K562 (cell line): ENCODE measurements around the gene FBN1. TPM values are rescaled to one million over a fixed set of nuclear protein-coding genes. Genes with fewer than 3 reads are reported as not detected.

Source experiments
- ATAC-seq: fragments of 200-7000 bp; cut with Tn5 transposase; 3 replicates; pipeline ENCODE4 v1.9.1; 2020; ENCODE audit warnings: moderate library complexity
- BruUV-seq: library from RNA; stranded (reverse); fragments of 400-500 nt; replicated peaks from 2 replicates; lab custom pipeline; 2021; lab: Mats Ljungman, UMichigan
- CTCF ChIA-PET: fragments of 300-600 bp; formaldehyde crosslinking; extraction: SDS; loops from one replicate; lab custom pipeline; 2021; ENCODE audit warnings: low intra/inter-chr PET ratio; lab: Yijun Ruan, JAX
- POLR2A ChIA-PET: fragments of 300-600, 350-650 bp; sonication (Branson Sonifier 250); formaldehyde crosslinking; extraction: SDS; loops from one replicate; lab custom pipeline; 2021; ENCODE audit warnings: antibody characterized with exemption, inconsistent platforms; lab: Yijun Ruan, JAX
- DNase-seq, 4 experiments: peaks; one replicate each; pipeline versions ENCODE4 v3.0.0 to v3.0.0-alpha.2; 2011 to 2018; ENCODE audit warnings: low spot score in 3 of 4, mixed read lengths in 3 of 4; ENCODE audit errors: extremely low read depth in 1 of 4
- FAIRE-seq: peaks from 2 replicates; lab custom pipeline; 2011; peaks lifted over from hg19 to GRCh38; lab: Jason Lieb, UNC
- H2AFZ ChIP-seq: 2 replicates; pipeline ENCODE4 v1.6.0; 2011; ENCODE audit warnings: low read depth, low read length, control low read depth, inconsistent platforms
- H3K27ac ChIP-seq: fragments of 200-600 bp; 3 replicates; pipeline ENCODE4 v1.8.0; 2011; ENCODE audit warnings: low read depth, mild to moderate bottlenecking, control low read depth, inconsistent platforms, low read length, moderate library complexity, mixed read lengths; ENCODE audit errors: extremely low read depth
- H3K27me3 ChIP-seq, 2 experiments: fragments of 300-600 bp in 1 of 2; 2 replicates in 1 of 2; 3 replicates in 1 of 2; pipeline versions ENCODE4 v1.6.0 to v1.8.0; 2011; ENCODE audit warnings: inconsistent platforms in 2 of 2, low read length in 2 of 2, mild to moderate bottlenecking in 1 of 2, mixed read lengths in 1 of 2, moderate library complexity in 1 of 2; ENCODE audit not compliant: control insufficient read depth in 2 of 2, insufficient read depth in 2 of 2
- H3K36me3 ChIP-seq: fragments of 300-600 bp; 3 replicates; pipeline ENCODE4 v1.8.0; 2011; ENCODE audit warnings: mild to moderate bottlenecking, low read length, inconsistent platforms; ENCODE audit not compliant: control insufficient read depth, insufficient read depth
- H3K4me1 ChIP-seq, 2 experiments: fragments of 200-600 bp in 1 of 2; replicated peaks in 1 of 2; 2 replicates in 1 of 2; 3 replicates in 1 of 2; pipeline versions ENCODE4 v1.5.1 to v1.8.0; 2011; ENCODE audit warnings: inconsistent platforms in 2 of 2, low read length in 2 of 2, mild to moderate bottlenecking in 1 of 2, mixed read lengths in 1 of 2, moderate library complexity in 1 of 2; ENCODE audit not compliant: control insufficient read depth in 2 of 2, insufficient read depth in 2 of 2
- H3K4me2 ChIP-seq: 2 replicates; pipeline ENCODE4 v1.6.1; 2011; ENCODE audit warnings: low read length, control low read depth, inconsistent platforms, mixed read lengths; ENCODE audit not compliant: insufficient read depth
- H3K4me3 ChIP-seq: fragments of 200-600 bp; sonication (generic), shearing (Covaris generic); 2 replicates; pipeline ENCODE4 v1.5.1; 2016; ENCODE audit warnings: control low read depth, inconsistent platforms
- H3K79me2 ChIP-seq: fragments of 200-600 bp; 3 replicates; pipeline ENCODE4 v1.8.0; 2011; ENCODE audit warnings: low read length, inconsistent platforms; ENCODE audit not compliant: control insufficient read depth, insufficient read depth
- H3K9ac ChIP-seq, 2 experiments: 2 replicates each; pipeline versions ENCODE4 v1.6.0 to v1.6.1; 2011; ENCODE audit warnings: low read depth in 2 of 2, low read length in 2 of 2, control low read depth in 1 of 2, inconsistent platforms in 1 of 2, mild to moderate bottlenecking in 1 of 2, mixed read lengths in 1 of 2; ENCODE audit not compliant: insufficient read depth in 1 of 2
- H3K9me1 ChIP-seq: one replicate; pipeline ENCODE4 v1.6.0; 2011; ENCODE audit warnings: inconsistent platforms, mild to moderate bottlenecking, low read length, moderate library complexity; ENCODE audit not compliant: control insufficient read depth, insufficient read depth
- H3K9me3 ChIP-seq: replicated peaks from 2 replicates; pipeline ENCODE4 v1.5.1; 2011; ENCODE audit warnings: low read depth, low read length, inconsistent platforms; ENCODE audit not compliant: control insufficient read depth, insufficient read depth
- H4K20me1 ChIP-seq: replicated peaks from 2 replicates; pipeline ENCODE4 v1.6.1; 2011; ENCODE audit warnings: low read length, inconsistent platforms, mixed read lengths; ENCODE audit not compliant: control insufficient read depth, insufficient read depth
- ARID1B ChIP-seq: fragments of 450-650 bp; IDR thresholded peaks from 2 replicates; pipeline ENCODE4 v1.6.1; 2016; ENCODE audit warnings: antibody characterized with exemption, mild to moderate bottlenecking, inconsistent platforms
- DDX20 ChIP-seq: fragments of 450-650 bp; IDR thresholded peaks from 2 replicates; pipeline ENCODE4 v1.6.1; 2016; ENCODE audit warnings: missing genetic modification characterization, low read depth, mild to moderate bottlenecking, missing compliant biosample characterization, moderate library complexity
- HDAC1 ChIP-seq, 2 experiments: fragments of 450-650 bp; IDR thresholded peaks; 2 replicates each; pipeline ENCODE4 v1.6.1; 2016 to 2017; ENCODE audit warnings: inconsistent platforms in 1 of 2, mild to moderate bottlenecking in 1 of 2, moderate library complexity in 1 of 2
- HNRNPL ChIP-seq: fragments of 200-400 bp; formaldehyde crosslinking; IDR thresholded peaks from 2 replicates; pipeline ENCODE4 v1.6.1; 2017; ENCODE audit warnings: low read depth, mild to moderate bottlenecking, low read length
- MEIS2 ChIP-seq: fragments of 450-650 bp; IDR thresholded peaks from 2 replicates; pipeline ENCODE4 v1.6.1; 2014; ENCODE audit warnings: mild to moderate bottlenecking; ENCODE audit not compliant: partially characterized antibody
- NUFIP1 ChIP-seq: fragments of 450-650 bp; IDR thresholded peaks from 2 replicates; pipeline ENCODE4 v1.6.1; 2018; ENCODE audit not compliant: partially characterized antibody
- PBX2 ChIP-seq, 2 experiments: IDR thresholded peaks in 1 of 2; conservative IDR thresholded peaks in 1 of 2; 2 replicates each; pipeline ENCODE4 v1.6.1; 2016; ENCODE audit warnings: low read depth in 2 of 2, mild to moderate bottlenecking in 1 of 2, missing compliant biosample characterization in 1 of 2, missing genetic modification characterization in 1 of 2, moderate library complexity in 1 of 2
- RB1 ChIP-seq: fragments of 450-650 bp; IDR thresholded peaks from 2 replicates; pipeline ENCODE4 v1.6.1; 2017; ENCODE audit warnings: low read depth, mild to moderate bottlenecking
- RCOR1 ChIP-seq, 2 experiments: IDR thresholded peaks; 2 replicates each; pipeline ENCODE4 v1.6.1; 2012; ENCODE audit warnings: low read depth in 2 of 2, low read length in 2 of 2, borderline replicate concordance in 1 of 2, improper control_type of control experiment in 1 of 2
- TCF3 ChIP-seq: sonication (generic); formaldehyde crosslinking; IDR thresholded peaks from 2 replicates; pipeline ENCODE4 v1.4.0; 2020; ENCODE audit warnings: mild to moderate bottlenecking, missing genetic modification reagents
- WGBS: fragments of 100-300 bp; shearing (Covaris generic); methylation state at CpG from one replicate; pipeline ENCODE4 v1.1.6; 2016; ENCODE audit warnings: low coverage, mixed read lengths; ENCODE audit not compliant: insufficient coverage; ENCODE audit errors: missing lambda C conversion rate; 5-methylcytosine and 5-hydroxymethylcytosine counted together
- in situ Hi-C: fragments of 300-500 bp; cut with MboI; formaldehyde crosslinking; loops from 4 replicates; pipeline ENCODE4 v1.15.0; 2018; ENCODE audit warnings: inconsistent platforms, mixed read lengths
- intact Hi-C: fragments of 100-400 bp; cut with micrococcal nuclease; formaldehyde crosslinking; loops from 2 replicates; pipeline ENCODE4 v1.14.2; 2022
- polyA plus RNA-seq, 8 experiments: library from polyadenylated mRNA; depleted of rRNA in 4 of 8; stranded (reverse) in 5 of 8; unstranded in 3 of 8; fragments of >200 nt; fragmentation: Nextera tagmentation in 2 of 8; fragmentation: Illumina TruSeq in 1 of 8; extraction: Ambion mirVana in 2 of 8; extraction: Trizol in 1 of 8; gene quantifications; 2 replicates each; pipeline versions ENCODE4 v1.2.1 to v1.2.3, GENCODE V29; 2011 to 2014; ENCODE audit warnings: inconsistent platforms in 1 of 8, missing spikeins in 1 of 8
- total RNA-seq, 7 experiments: library from RNA; depleted of rRNA in 6 of 7; stranded (reverse); fragments of >200 nt in 6 of 7; fragmentation: Illumina TruSeq in 2 of 7; extraction: Trizol in 2 of 7; gene quantifications; 2 replicates each; pipeline versions ENCODE4 v1.2.1 to v1.2.3, GENCODE V29; 2011 to 2021; ENCODE audit warnings: low replicate concordance in 1 of 7
- TF ChIP-seq, protein P1 (sequence below): fragments of 450-650 bp; IDR thresholded peaks from 2 replicates; pipeline ENCODE4 v1.6.1; 2016

Gene FBN1
- total and polyA plus RNA-seq, 9 of the 15 experiments (the other 6 are each of a cell fraction or from before 2014, with no cell fraction given) = 0.15 to 1.2 (median 0.60) TPM

DNA sequence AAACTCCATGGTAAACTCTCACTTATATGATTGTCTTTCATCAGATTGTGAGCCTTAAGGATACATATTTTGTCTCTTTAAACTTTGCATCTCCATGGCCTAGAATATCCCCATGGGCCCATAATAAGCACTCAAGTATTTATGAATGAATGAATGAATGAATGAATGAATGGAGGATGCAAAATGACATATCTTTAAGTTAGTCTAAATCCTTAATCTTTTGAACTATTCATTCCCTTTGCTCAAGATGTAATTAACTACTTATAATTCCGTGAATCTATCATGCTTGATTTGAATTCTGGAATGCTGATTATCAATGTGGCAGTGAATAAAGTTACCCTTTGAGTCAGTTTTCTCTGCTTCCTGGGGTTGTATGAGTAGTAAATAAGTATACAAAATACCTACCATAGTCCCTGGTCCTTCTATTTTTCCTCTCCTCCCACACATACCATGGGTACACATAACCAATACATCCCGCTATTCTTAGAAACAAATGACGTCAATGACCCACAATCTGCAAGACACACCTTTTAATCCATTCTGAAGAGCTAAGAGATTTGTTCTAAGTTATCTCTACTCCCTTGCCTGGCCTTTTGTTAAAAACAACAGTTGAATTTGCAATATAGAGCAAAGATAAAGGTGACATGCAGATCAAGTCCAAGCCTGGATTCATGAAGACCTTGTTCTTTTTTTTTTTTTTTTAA, 94.5 kb downstream of the FBN1 start (continued):
- TF ChIP-seq RB1 (no peak), ARID1B (peak; percentile 77), TCF3 (CRISPR knock-in tag) (peak; percentile 51), RCOR1 (IDR thresholded peaks at IDR 0.05; ENCODE audit: borderline replicate concordance in 1 of 2, low read depth in 2 of 2, low read length in 2 of 2) (peak; percentile 68 to 83; a peak in 3 of 4 replicates), HDAC1 (IDR thresholded peaks at IDR 0.05) (0 out of 4 replicates have a peak, but pooled peaks of 1 of the 2 experiments have one; percentile 40), NUFIP1 (no peak), HNRNPL (no peak)

DNA sequence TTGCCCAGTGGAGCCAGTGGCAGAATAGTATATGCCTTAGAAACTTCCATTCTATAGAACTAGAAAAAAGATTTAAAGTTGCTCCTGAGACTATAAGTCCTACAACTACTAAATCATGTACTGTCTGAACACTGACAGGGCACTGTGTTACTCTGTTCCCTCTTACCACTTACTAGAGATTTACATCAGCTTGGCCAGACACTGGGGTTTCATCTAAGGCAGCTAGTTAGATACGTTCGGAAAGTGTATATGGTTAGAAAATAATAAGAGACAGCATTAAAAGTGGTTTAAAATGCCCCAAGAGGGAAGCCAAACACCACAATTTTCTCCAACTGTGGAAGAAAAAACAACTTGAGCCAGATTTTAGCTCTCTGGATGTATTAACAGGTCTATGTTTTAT, 97.1 kb downstream of the FBN1 start:
- Histone ChIP-seq H3K79me2 (no peaks in the 10 kb centered on the region), H3K4me2 (no peak overlapping the region), H3K4me3 (no peak overlapping the region), H2AFZ (no peak overlapping the region), H3K9ac (no peak overlapping the region), H3K27ac (no peak overlapping the region), H4K20me1 (no peaks in the 10 kb centered on the region), H3K36me3 (no peaks in the 10 kb centered on the region), H3K9me1 (no peaks in the 10 kb centered on the region), H3K9me3 (no peaks in the 10 kb centered on the region), H3K4me1 (0 out of 5 replicates have a peak, but pooled peaks cover 0 to 6% of the 10 kb centered on the region in 2 experiments), H3K27me3 (peaks cover 5 to 8% of the 10 kb centered on the region in 2 experiments; a peak in 2 of 5 replicates)
- DNase-seq = no peak
- no peak for FAIRE-seq
- POLR2A ChIA-PET = no interaction called here
- CTCF ChIA-PET = no interaction called here
- WGBS = 19% methylated on average over 2 of the region's 2 CpGs
- no peak for ATAC-seq
- in situ Hi-C loops = no loop called here
- no TSS peak for BruUV-seq
- intact Hi-C loops = no loop called here
- TF ChIP-seq, protein P1, sequence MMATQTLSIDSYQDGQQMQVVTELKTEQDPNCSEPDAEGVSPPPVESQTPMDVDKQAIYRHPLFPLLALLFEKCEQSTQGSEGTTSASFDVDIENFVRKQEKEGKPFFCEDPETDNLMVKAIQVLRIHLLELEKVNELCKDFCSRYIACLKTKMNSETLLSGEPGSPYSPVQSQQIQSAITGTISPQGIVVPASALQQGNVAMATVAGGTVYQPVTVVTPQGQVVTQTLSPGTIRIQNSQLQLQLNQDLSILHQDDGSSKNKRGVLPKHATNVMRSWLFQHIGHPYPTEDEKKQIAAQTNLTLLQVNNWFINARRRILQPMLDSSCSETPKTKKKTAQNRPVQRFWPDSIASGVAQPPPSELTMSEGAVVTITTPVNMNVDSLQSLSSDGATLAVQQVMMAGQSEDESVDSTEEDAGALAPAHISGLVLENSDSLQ = peak; percentile 63; the same call in 1 of the 2 replicates
- TF ChIP-seq DDX20 (tag) (no peak), MEIS2 (peak; percentile 68), PBX2 (CRISPR knock-in tag; IDR thresholded peaks at IDR 0.05; ENCODE audit: low read depth) (no peak), PBX2 (tag; conservative IDR thresholded peaks at IDR 0.05; ENCODE audit: low read depth) (peak; percentile 46; the same call in 1 of the 2 replicates)
